ENCODE data around the gene UTRN. TPM values are rescaled to one million over a fixed set of nuclear protein-coding genes. Genes with fewer than 3 reads are reported as not detected.

The UTRN gene
- total and polyA plus RNA-seq, 2 donors from 2014 or later = 8.3 to 210 TPM

DNA sequence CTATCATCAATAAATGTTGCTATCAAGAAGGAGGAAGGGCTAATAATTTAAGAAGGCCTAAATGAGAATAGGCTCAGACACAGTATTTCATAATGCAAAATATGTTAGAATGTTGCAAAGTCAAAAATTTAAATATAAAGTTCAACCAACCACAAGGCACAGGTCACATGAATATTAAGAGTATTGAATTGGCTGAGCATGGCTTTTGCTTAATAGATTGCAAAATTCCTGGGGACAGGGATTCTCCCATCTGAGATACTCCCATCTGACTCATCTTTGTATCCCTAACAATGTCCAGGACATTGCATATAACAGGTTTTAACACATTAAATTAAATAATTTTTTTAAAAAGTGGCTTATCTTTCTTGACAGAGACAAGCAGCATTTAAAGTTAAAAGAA, 32.9 kb upstream of the UTRN start:
- no peaks in the 10 kb centered on the region for H3K27me3 ChIP-seq (ENCODE audit: control insufficient read depth, insufficient read depth, low read length)
- FAIRE-seq = no peak
- no peaks in the 10 kb centered on the region for H3K36me3 ChIP-seq (ENCODE audit: control insufficient read depth in 2 of 3, insufficient read depth in 3 of 3, low read length in 3 of 3)
- no peak for TF ChIP-seq CTCF (IDR thresholded peaks at IDR 0.05; ENCODE audit: borderline replicate concordance, extremely low read depth, insufficient read depth)
- no peak overlapping the region for H3K27ac ChIP-seq (ENCODE audit: low read depth in 2 of 2, low read length in 2 of 2)
- intact Hi-C loops (cut with DNase I) = no loop called here
- H3K4me3 ChIP-seq (ENCODE audit: low read length in 3 of 3) = no peak overlapping the region
- DNase-seq = no peak
- no peaks in the 10 kb centered on the region for H3K4me1 ChIP-seq (ENCODE audit: control insufficient read depth in 2 of 3, insufficient read depth in 2 of 3, low read depth in 1 of 3, low read length in 3 of 3)
- no peak overlapping the region for H3K9ac ChIP-seq (ENCODE audit: low read length in 3 of 3)
- no peaks in the 10 kb centered on the region for H3K9me3 ChIP-seq (ENCODE audit: control insufficient read depth in 2 of 3, insufficient read depth in 1 of 3, low read length in 3 of 3)

- no peaks in the 10 kb centered on the region for H3K36me3 ChIP-seq (ENCODE audit: control insufficient read depth in 2 of 3, insufficient read depth in 3 of 3, low read length in 3 of 3)
- FAIRE-seq (no peak), DNase-seq (no peak)
- no peak overlapping the region for H3K4me3 ChIP-seq (ENCODE audit: low read length in 3 of 3)
- peaks cover 0 to 3% (median 0%) of the 10 kb centered on the region in 3 donors for H3K9me3 ChIP-seq (ENCODE audit: control insufficient read depth in 2 of 3, insufficient read depth in 1 of 3, low read length in 3 of 3)
- H3K4me1 ChIP-seq (ENCODE audit: control insufficient read depth in 2 of 3, insufficient read depth in 2 of 3, low read depth in 1 of 3, low read length in 3 of 3) = no peaks in the 10 kb centered on the region
- no peaks in the 10 kb centered on the region for H3K27me3 ChIP-seq (ENCODE audit: control insufficient read depth, insufficient read depth, low read length)
- no peak overlapping the region for H3K27ac ChIP-seq (ENCODE audit: low read depth in 2 of 2, low read length in 2 of 2)
- no peak overlapping the region for H3K9ac ChIP-seq (ENCODE audit: low read length in 3 of 3)
- intact Hi-C loops (cut with DNase I) = no loop called here
- TF ChIP-seq CTCF (IDR thresholded peaks at IDR 0.05; ENCODE audit: borderline replicate concordance, extremely low read depth, insufficient read depth) = no peak
These were observed 25.1 kb upstream of the UTRN start for GRCh38 chr6:144259986-144260385.

GRCh38 chr6:144262470-144263369, 22.4 kb upstream of the UTRN start:
- no peak for DNase-seq
- Histone ChIP-seq H3K4me1 (ENCODE audit: control insufficient read depth in 2 of 3, insufficient read depth in 2 of 3, low read depth in 1 of 3, low read length in 3 of 3) (peaks cover 0 to 4% (median 0%) of the 10 kb centered on the region in 3 donors), H3K36me3 (ENCODE audit: control insufficient read depth in 2 of 3, insufficient read depth in 3 of 3, low read length in 3 of 3) (no peaks in the 10 kb centered on the region), H3K4me3 (ENCODE audit: low read length in 3 of 3) (no peak overlapping the region), H3K9me3 (ENCODE audit: control insufficient read depth in 2 of 3, insufficient read depth in 1 of 3, low read length in 3 of 3) (peaks cover 0 to 3% (median 0%) of the 10 kb centered on the region in 3 donors), H3K27ac (ENCODE audit: low read depth in 2 of 2, low read length in 2 of 2) (no peak overlapping the region), H3K27me3 (ENCODE audit: control insufficient read depth, insufficient read depth, low read length) (no peaks in the 10 kb centered on the region), H3K9ac (ENCODE audit: low read length in 3 of 3) (no peak overlapping the region)
- intact Hi-C loops (cut with DNase I) = no loop called here
- TF ChIP-seq CTCF (IDR thresholded peaks at IDR 0.05; ENCODE audit: borderline replicate concordance, extremely low read depth, insufficient read depth) = no peak
- no peak for FAIRE-seq

Data from kidney (tissue), 14 donors.